Measurements from ENCODE around the gene SNX33.
"Not testable (repeated sequence)": the region's sequence is repeated elsewhere in the genome, so short reads cannot be mapped to it uniquely, and the experiment has no call there.

SNX33 gene

DNA sequence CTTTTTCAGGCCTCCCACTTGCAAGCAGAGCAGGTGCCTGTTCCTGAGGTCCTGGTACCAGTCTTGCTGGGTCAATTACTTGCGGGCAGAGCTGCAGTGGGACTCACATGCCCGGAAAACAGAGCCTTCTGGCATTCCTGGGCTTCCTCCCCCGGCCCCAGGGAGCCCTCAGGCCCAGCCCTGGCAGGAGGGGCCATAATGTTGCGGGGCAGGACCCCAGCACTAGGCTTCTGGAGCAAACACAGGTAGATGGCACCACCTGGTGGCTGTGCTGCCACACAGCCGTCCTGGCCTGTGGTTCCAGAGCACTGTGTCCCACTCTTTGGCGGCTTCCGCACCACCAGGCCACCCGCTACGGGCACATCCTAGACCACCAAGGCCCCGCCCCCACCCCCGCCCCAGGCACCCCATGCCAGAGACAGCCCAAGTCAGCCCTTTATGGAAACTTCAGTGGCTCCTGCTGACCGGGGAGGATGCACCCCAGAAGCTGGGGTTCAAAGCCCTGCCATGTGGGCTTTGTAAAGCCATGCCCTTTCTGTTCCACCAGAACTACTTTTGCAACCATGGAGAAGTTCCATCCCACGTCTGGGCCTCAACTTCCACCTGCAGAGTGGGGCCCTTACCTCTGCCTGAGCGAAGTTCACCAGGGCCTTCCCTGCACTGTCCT, 36.1 kb downstream of the SNX33 start:
- H3K4me3 ChIP-seq (ENCODE audit: low read depth, low read length); H3K9me3 ChIP-seq (ENCODE audit: severe bottlenecking); H3K27ac ChIP-seq; H3K27me3 ChIP-seq (ENCODE audit: insufficient read depth, low read depth, severe bottlenecking): not testable (repeated sequence)
- H3K36me3 ChIP-seq, result peaks cover 73% of the 10 kb centered on the region
- TF ChIP-seq, protein P1, sequence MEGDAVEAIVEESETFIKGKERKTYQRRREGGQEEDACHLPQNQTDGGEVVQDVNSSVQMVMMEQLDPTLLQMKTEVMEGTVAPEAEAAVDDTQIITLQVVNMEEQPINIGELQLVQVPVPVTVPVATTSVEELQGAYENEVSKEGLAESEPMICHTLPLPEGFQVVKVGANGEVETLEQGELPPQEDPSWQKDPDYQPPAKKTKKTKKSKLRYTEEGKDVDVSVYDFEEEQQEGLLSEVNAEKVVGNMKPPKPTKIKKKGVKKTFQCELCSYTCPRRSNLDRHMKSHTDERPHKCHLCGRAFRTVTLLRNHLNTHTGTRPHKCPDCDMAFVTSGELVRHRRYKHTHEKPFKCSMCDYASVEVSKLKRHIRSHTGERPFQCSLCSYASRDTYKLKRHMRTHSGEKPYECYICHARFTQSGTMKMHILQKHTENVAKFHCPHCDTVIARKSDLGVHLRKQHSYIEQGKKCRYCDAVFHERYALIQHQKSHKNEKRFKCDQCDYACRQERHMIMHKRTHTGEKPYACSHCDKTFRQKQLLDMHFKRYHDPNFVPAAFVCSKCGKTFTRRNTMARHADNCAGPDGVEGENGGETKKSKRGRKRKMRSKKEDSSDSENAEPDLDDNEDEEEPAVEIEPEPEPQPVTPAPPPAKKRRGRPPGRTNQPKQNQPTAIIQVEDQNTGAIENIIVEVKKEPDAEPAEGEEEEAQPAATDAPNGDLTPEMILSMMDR (IDR thresholded peaks at IDR 0.05; ENCODE audit: low read depth, low read length), result peak; percentile 85
- peak; percentile 66 for DNase-seq

DNA sequence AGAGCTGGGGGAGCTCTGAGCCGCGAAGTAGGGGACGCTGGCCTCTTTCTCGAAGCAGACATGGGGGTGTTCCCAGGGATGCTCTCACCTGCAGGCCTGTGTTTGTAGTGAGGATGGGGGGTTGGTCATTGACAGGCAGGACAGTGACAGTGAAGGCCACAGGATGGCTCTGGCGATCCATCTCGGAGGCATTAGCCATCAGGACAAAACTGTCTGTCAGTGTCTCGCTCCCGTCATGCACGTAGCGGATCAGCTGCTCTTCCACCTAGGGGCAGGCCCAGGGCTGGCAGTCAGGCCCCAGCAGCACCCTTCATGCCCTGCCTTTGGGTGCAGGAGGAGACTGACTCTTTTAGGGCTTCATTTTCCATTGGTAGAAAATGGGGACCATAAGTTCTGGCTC, 36.9 kb downstream of the SNX33 start:
- no peak for DNase-seq
- Histone ChIP-seq H3K4me3 (ENCODE audit: low read depth, low read length) (no peak overlapping the region), H3K27ac (no peak overlapping the region), H3K27me3 (ENCODE audit: insufficient read depth, low read depth, severe bottlenecking) (no peaks in the 10 kb centered on the region), H3K36me3 (peaks cover 71% of the 10 kb centered on the region), H3K9me3 (ENCODE audit: severe bottlenecking) (no peaks in the 10 kb centered on the region)
- TF ChIP-seq, protein P1 (IDR thresholded peaks at IDR 0.05; ENCODE audit: low read depth, low read length), result no peak

DNA sequence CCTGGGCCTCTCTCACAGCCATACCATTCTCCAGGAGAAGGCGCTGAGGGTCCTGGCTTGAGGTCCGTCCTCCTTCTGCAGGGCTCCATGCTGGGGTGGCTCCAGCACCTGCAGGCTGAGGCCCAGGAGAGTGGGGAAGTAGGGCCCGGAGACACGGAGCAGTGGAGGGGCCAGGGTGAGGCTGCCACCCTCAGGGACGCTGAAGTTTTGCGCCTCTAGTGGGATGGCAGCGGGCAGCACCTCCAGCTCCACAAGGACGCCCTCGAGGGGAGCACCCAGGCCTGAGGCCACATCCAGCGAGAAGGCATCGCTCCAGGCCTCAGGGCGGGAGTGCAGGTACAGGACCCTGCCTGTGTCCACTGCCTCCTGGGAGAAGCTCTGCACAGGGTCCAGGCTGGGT, 37.5 kb downstream of the SNX33 start:
- H3K27me3 ChIP-seq (ENCODE audit: insufficient read depth, low read depth, severe bottlenecking), result no peaks in the 10 kb centered on the region
- no peaks in the 10 kb centered on the region for H3K9me3 ChIP-seq (ENCODE audit: severe bottlenecking)
- peaks cover 67% of the 10 kb centered on the region for H3K36me3 ChIP-seq
- DNase-seq, result no peak
- H3K4me3 ChIP-seq (ENCODE audit: low read depth, low read length), result no peak overlapping the region
- H3K27ac ChIP-seq, result no peak overlapping the region
- TF ChIP-seq, protein P1 (IDR thresholded peaks at IDR 0.05; ENCODE audit: low read depth, low read length), result no peak

DNA sequence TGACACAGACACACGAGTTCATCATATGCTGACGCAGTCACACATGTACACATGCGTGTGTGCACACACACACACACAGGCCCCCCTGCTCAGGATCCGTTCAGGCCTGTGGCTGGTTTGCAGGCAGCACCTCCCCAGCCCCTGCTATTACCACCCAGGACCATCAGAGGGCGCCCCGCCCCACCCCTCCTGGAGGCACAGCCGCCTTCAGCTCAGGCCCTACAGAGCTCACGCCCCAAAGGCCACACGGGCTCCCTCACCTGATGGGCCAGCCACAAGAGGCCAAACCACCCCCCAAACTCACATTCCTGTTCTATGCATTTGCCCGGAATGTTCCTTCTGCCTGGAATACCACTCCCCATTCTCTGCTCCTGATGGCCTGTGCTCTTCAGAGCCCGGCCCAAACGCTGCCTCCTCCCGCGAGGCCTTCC, 38.5 kb downstream of the SNX33 start:
- TF ChIP-seq, protein P1 (IDR thresholded peaks at IDR 0.05; ENCODE audit: low read depth, low read length), result peak; percentile 72
- H3K4me3 ChIP-seq (ENCODE audit: low read depth, low read length); H3K27me3 ChIP-seq (ENCODE audit: insufficient read depth, low read depth, severe bottlenecking); H3K9me3 ChIP-seq (ENCODE audit: severe bottlenecking); H3K27ac ChIP-seq: not testable (repeated sequence)
- peaks cover 64% of the 10 kb centered on the region for H3K36me3 ChIP-seq
- peak; percentile 92 for DNase-seq

DNA sequence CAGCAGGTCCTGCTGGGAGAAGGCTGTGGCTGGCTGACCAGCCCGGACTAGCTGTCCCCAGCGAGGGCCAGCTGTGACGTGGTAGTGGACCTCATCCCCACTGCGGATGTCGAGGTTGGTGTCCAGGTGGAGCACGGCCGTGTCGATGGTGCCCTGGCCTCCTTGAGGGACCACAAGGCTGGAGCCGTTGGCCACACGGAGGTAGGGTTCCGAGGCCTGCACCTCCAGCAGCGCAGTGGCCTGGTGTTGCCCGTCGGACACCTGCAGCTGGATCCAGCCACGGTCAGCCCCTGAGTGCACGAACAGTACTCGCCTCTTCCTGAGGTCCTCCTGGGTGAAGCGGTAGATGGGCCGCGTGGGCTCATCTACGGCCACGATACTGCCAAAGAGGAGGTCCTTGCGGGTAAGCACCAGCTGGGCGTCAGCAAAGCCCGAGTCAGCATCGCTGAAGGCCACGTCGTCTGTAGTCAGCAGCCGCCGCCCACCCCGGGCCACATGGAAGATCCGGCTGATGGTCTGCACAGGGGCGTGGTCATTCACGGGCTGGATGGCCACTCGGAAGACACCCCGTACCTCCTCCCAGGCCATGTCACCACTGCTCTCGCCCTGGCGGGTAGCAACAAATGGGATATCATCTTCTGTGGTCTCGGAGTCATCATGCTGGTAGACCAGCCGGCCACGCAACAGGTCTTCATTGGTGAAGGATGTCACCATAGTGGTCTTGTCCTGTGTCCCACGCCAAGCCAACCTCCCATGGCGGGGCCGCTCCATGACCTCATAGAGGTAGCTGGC, 40.0 kb downstream of the SNX33 start:
- Histone ChIP-seq H3K9me3 (ENCODE audit: severe bottlenecking) (no peaks in the 10 kb centered on the region), H3K27me3 (ENCODE audit: insufficient read depth, low read depth, severe bottlenecking) (no peaks in the 10 kb centered on the region), H3K4me3 (ENCODE audit: low read depth, low read length) (no peak overlapping the region), H3K36me3 (peaks cover 61% of the 10 kb centered on the region), H3K27ac (no peak overlapping the region)
- DNase-seq, result no peak
- TF ChIP-seq, protein P1 (IDR thresholded peaks at IDR 0.05; ENCODE audit: low read depth, low read length), result no peak
